ENCODE measurements around the gene SMIM33.

The SMIM33 gene

GRCh38 chr5:139453683-139454567, 16.9 kb upstream of the SMIM33 start:
- ATAC-seq: no peak
- TF ChIP-seq CSRNP3 (CRISPR knock-in tag; IDR thresholded peaks at IDR 0.05): no peak
- no peak for TF ChIP-seq ZNF70 (CRISPR knock-in tag; IDR thresholded peaks at IDR 0.05)
- no peak for TF ChIP-seq TCF4 (CRISPR knock-in tag; IDR thresholded peaks at IDR 0.05; ENCODE audit: borderline replicate concordance)
- no peak for TF ChIP-seq ESRRG (CRISPR knock-in tag; IDR thresholded peaks at IDR 0.05)
- no peak for TF ChIP-seq CSDC2 (CRISPR knock-in tag; IDR thresholded peaks at IDR 0.05)
- TF ChIP-seq CREB5 (CRISPR knock-in tag; IDR thresholded peaks at IDR 0.05; ENCODE audit: low read depth): no peak
- no peak for TF ChIP-seq ARNTL (CRISPR knock-in tag; IDR thresholded peaks at IDR 0.05; ENCODE audit: borderline replicate concordance, low read depth)
- no peak for TF ChIP-seq GLIS3 (CRISPR knock-in tag; IDR thresholded peaks at IDR 0.05)
- no peak for TF ChIP-seq TOX (CRISPR knock-in tag; IDR thresholded peaks at IDR 0.05; ENCODE audit: borderline replicate concordance)
- TF ChIP-seq ZNF8 (CRISPR knock-in tag; IDR thresholded peaks at IDR 0.05): no peak
- TF ChIP-seq BACH2 (CRISPR knock-in tag; IDR thresholded peaks at IDR 0.05; ENCODE audit: borderline replicate concordance): no peak
- TF ChIP-seq ISL1 (CRISPR knock-in tag; IDR thresholded peaks at IDR 0.05): no peak

GRCh38 chr5:139454568-139455290, 16.1 kb upstream of the SMIM33 start:
- TF ChIP-seq GLIS3 (CRISPR knock-in tag; IDR thresholded peaks at IDR 0.05) (no peak), RARB (CRISPR knock-in tag; IDR thresholded peaks at IDR 0.05) (no peak), PPARA (CRISPR knock-in tag; IDR thresholded peaks at IDR 0.05; ENCODE audit: borderline replicate concordance) (no peak), BACH2 (CRISPR knock-in tag; IDR thresholded peaks at IDR 0.05; ENCODE audit: borderline replicate concordance) (no peak), ZNF8 (CRISPR knock-in tag; IDR thresholded peaks at IDR 0.05) (no peak), CREB5 (CRISPR knock-in tag; IDR thresholded peaks at IDR 0.05; ENCODE audit: low read depth) (no peak), ZNF70 (CRISPR knock-in tag; IDR thresholded peaks at IDR 0.05) (no peak), ZFP30 (CRISPR knock-in tag; IDR thresholded peaks at IDR 0.05) (no peak), PATZ1 (CRISPR knock-in tag; IDR thresholded peaks at IDR 0.05; ENCODE audit: borderline replicate concordance) (no peak), ARNTL (CRISPR knock-in tag; IDR thresholded peaks at IDR 0.05; ENCODE audit: borderline replicate concordance, low read depth) (no peak), CSDC2 (CRISPR knock-in tag; IDR thresholded peaks at IDR 0.05) (no peak), OSR1 (CRISPR knock-in tag; IDR thresholded peaks at IDR 0.05) (no peak), ZC3H10 (CRISPR knock-in tag; IDR thresholded peaks at IDR 0.05) (no peak), SNAI2 (CRISPR knock-in tag; IDR thresholded peaks at IDR 0.05) (no peak), POU6F1 (CRISPR knock-in tag; IDR thresholded peaks at IDR 0.05; ENCODE audit: borderline replicate concordance, low read depth) (no peak), ESRRG (CRISPR knock-in tag; IDR thresholded peaks at IDR 0.05) (no peak), CSRNP3 (CRISPR knock-in tag; IDR thresholded peaks at IDR 0.05) (no peak), ZFP3 (CRISPR knock-in tag; IDR thresholded peaks at IDR 0.05) (no peak), TOX (CRISPR knock-in tag; IDR thresholded peaks at IDR 0.05; ENCODE audit: borderline replicate concordance) (no peak), TSHZ2 (CRISPR knock-in tag; IDR thresholded peaks at IDR 0.05) (no peak)
- ATAC-seq: no peak

All from SK-N-SH treated with all-trans-retinoic acid at 6 μM for 48 hours (cell line).